Measurements from ENCODE around the gene THEM5.

Gene THEM5

GRCh38 chr1:151809290-151809984, 44.1 kb downstream of the THEM5 start:
- TF ChIP-seq ISL1 (CRISPR knock-in tag; IDR thresholded peaks at IDR 0.05) = no peak
- TF ChIP-seq TSHZ2 (CRISPR knock-in tag; IDR thresholded peaks at IDR 0.05) = no peak
- TF ChIP-seq POU6F1 (CRISPR knock-in tag; IDR thresholded peaks at IDR 0.05; ENCODE audit: borderline replicate concordance, low read depth) = no peak
- no peak for TF ChIP-seq ZFP30 (CRISPR knock-in tag; IDR thresholded peaks at IDR 0.05)
- no peak for TF ChIP-seq CSDC2 (CRISPR knock-in tag; IDR thresholded peaks at IDR 0.05)
- TF ChIP-seq ZNF565 (CRISPR knock-in tag; conservative IDR thresholded peaks at IDR 0.05; ENCODE audit: low read depth) = no peak
- TF ChIP-seq ZNF70 (CRISPR knock-in tag; IDR thresholded peaks at IDR 0.05) = no peak
- no peak for TF ChIP-seq GLIS3 (CRISPR knock-in tag; IDR thresholded peaks at IDR 0.05)
- TF ChIP-seq SNAI2 (CRISPR knock-in tag; IDR thresholded peaks at IDR 0.05) = no peak
- TF ChIP-seq CSRNP3 (CRISPR knock-in tag; IDR thresholded peaks at IDR 0.05) = no peak
- no peak for TF ChIP-seq TCF4 (CRISPR knock-in tag; IDR thresholded peaks at IDR 0.05; ENCODE audit: borderline replicate concordance)
- TF ChIP-seq CREB5 (CRISPR knock-in tag; IDR thresholded peaks at IDR 0.05; ENCODE audit: low read depth) = no peak
- TF ChIP-seq BACH2 (CRISPR knock-in tag; IDR thresholded peaks at IDR 0.05; ENCODE audit: borderline replicate concordance) = no peak
- TF ChIP-seq TOX (CRISPR knock-in tag; IDR thresholded peaks at IDR 0.05; ENCODE audit: borderline replicate concordance) = no peak
- TF ChIP-seq ZFP3 (CRISPR knock-in tag; IDR thresholded peaks at IDR 0.05) = no peak
- no peak for TF ChIP-seq ZC3H10 (CRISPR knock-in tag; IDR thresholded peaks at IDR 0.05)
- no peak for TF ChIP-seq ZNF8 (CRISPR knock-in tag; IDR thresholded peaks at IDR 0.05)
- no peak for TF ChIP-seq PATZ1 (CRISPR knock-in tag; IDR thresholded peaks at IDR 0.05; ENCODE audit: borderline replicate concordance)
- no peak for TF ChIP-seq PPARA (CRISPR knock-in tag; IDR thresholded peaks at IDR 0.05; ENCODE audit: borderline replicate concordance)
- TF ChIP-seq ARNTL (CRISPR knock-in tag; IDR thresholded peaks at IDR 0.05; ENCODE audit: borderline replicate concordance, low read depth) = no peak

GRCh38 chr1:151807766-151808165, 45.7 kb downstream of the THEM5 start:
- ATAC-seq = no peak
- TF ChIP-seq ISL1 (CRISPR knock-in tag; IDR thresholded peaks at IDR 0.05) (no peak), ZFP3 (CRISPR knock-in tag; IDR thresholded peaks at IDR 0.05) (no peak), CSDC2 (CRISPR knock-in tag; IDR thresholded peaks at IDR 0.05) (no peak), BACH2 (CRISPR knock-in tag; IDR thresholded peaks at IDR 0.05; ENCODE audit: borderline replicate concordance) (no peak), SNAI2 (CRISPR knock-in tag; IDR thresholded peaks at IDR 0.05) (no peak), ZNF8 (CRISPR knock-in tag; IDR thresholded peaks at IDR 0.05) (no peak), ZFP30 (CRISPR knock-in tag; IDR thresholded peaks at IDR 0.05) (no peak), CSRNP3 (CRISPR knock-in tag; IDR thresholded peaks at IDR 0.05) (no peak), TCF4 (CRISPR knock-in tag; IDR thresholded peaks at IDR 0.05; ENCODE audit: borderline replicate concordance) (no peak), RARB (CRISPR knock-in tag; IDR thresholded peaks at IDR 0.05) (no peak), TSHZ2 (CRISPR knock-in tag; IDR thresholded peaks at IDR 0.05) (no peak), POU6F1 (CRISPR knock-in tag; IDR thresholded peaks at IDR 0.05; ENCODE audit: borderline replicate concordance, low read depth) (no peak), ZNF565 (CRISPR knock-in tag; conservative IDR thresholded peaks at IDR 0.05; ENCODE audit: low read depth) (no peak), ARNTL (CRISPR knock-in tag; IDR thresholded peaks at IDR 0.05; ENCODE audit: borderline replicate concordance, low read depth) (no peak)

More at GRCh38 chr1:151809290-151809984, 44.1 kb downstream of the THEM5 start:
- ATAC-seq = no peak
